ELR (cell line): ENCODE measurements around the gene MTA1.
A peak's percentile ranks its signal among the peaks of the same experiment; 100 is the strongest.

Source experiments
- DNase-seq: peaks from one replicate; pipeline ENCODE4 v3.0.0-alpha.2; 2015; ENCODE audit warnings: low read depth

The MTA1 gene

GRCh38 chr14:105410642-105411016 is 9.0 kb upstream of the MTA1 start:
- DNase-seq = no peak

- peak; percentile 67 for DNase-seq
Measured at GRCh38 chr14:105411017-105411941, 8.3 kb upstream of the MTA1 start.

- DNase-seq = no peak
Measured at GRCh38 chr14:105411985-105412770, 7.4 kb upstream of the MTA1 start.

- DNase-seq = no peak
Measured at GRCh38 chr14:105412771-105413543, 6.7 kb upstream of the MTA1 start.

GRCh38 chr14:105413544-105413886 is 6.1 kb upstream of the MTA1 start:
- no peak for DNase-seq

DNA sequence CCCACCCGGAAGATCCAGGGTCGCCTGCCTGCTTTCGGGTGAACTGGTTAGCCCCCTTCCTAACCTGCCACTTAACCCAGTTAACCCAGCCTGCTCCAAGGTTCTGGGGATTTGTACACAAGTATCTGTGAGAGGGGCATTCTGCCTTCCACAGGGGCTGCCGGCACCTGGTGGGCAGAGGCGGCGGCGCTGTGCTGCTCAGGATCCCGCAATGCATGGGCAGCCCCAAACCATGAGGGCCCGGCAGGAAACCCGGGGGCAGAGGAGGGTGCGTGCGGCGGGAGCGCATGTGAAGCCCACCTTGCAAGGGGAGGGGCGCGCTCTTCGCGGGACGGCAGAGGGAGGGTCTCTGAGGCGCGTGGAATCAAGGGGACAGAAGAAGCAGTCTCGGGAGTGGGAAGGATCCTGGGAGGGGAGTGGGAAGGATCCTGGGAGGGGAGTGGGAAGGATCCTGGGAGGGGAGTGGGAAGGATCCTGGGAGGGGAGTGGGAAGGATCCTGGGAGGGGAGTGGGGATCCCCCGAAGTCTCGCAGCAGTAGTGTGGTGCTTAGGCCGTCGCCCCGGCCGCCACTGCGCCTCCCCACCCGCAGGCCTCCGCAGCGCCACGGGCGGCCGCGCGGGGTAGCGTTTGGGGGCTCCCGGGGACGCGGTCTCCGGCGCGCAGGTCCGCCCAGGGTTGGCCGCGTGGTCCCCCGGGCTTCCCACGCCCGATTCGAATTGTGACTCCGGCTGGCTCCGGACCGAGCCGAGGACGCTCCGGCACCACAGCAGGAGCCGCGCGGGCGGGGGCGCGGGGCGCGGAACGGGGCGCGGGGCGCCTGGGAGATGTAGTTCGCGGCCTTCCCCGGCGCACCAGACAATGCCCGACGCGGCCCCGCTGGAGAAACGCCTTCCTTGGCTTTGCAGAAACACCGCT is 4.9 kb upstream of the MTA1 start:
- DNase-seq = peak; percentile 67

DNA sequence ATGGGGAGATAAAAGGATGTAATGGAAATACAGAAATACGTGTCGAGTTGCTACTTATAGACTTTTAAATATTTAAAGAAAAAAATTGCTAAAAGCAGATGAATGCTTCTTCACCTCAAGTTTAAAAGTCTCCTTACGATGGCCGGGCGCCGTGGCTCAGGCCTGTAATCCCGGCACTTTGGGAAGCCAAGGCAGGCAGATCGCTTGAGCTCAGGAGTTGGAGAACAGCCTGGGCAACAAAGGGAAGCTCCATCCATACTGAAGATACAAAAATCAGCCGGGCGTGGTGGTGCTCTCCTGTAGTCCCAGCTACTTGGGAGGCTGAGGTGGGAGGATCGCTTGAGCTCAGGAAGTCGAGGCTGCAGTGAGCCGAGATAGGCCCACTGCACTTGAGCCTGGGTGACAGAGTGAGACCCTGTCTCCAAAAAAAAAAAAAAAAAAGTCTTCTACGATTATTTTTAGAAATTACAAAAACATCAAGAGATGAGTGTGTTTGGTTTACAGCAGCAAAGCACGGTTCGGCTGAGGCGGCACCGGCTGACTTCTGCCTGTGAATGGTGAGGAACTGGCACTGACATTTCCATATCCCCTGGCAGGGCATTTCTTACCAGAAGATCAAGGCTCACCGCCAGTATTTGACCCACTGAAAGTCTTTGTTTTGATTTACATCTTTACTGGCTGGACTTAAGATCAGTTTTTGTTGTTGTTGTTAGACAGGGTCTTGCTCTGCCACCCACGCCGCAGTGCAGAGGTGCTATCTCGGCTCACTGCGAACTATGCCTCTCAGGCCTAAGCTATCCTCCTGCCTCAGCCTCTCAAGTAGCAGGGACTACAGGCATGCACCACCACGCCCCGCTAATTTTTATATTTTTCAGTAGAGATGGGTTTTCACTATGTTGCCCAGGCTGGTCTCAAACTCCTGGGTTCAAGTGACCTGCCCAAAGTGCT is 3.9 kb upstream of the MTA1 start:
- no peak for DNase-seq

- DNase-seq = no peak
Measured at GRCh38 chr14:105416671-105417070, 3.0 kb upstream of the MTA1 start.

- DNase-seq = no peak
Measured at GRCh38 chr14:105417690-105418121, 1.9 kb upstream of the MTA1 start.

DNA sequence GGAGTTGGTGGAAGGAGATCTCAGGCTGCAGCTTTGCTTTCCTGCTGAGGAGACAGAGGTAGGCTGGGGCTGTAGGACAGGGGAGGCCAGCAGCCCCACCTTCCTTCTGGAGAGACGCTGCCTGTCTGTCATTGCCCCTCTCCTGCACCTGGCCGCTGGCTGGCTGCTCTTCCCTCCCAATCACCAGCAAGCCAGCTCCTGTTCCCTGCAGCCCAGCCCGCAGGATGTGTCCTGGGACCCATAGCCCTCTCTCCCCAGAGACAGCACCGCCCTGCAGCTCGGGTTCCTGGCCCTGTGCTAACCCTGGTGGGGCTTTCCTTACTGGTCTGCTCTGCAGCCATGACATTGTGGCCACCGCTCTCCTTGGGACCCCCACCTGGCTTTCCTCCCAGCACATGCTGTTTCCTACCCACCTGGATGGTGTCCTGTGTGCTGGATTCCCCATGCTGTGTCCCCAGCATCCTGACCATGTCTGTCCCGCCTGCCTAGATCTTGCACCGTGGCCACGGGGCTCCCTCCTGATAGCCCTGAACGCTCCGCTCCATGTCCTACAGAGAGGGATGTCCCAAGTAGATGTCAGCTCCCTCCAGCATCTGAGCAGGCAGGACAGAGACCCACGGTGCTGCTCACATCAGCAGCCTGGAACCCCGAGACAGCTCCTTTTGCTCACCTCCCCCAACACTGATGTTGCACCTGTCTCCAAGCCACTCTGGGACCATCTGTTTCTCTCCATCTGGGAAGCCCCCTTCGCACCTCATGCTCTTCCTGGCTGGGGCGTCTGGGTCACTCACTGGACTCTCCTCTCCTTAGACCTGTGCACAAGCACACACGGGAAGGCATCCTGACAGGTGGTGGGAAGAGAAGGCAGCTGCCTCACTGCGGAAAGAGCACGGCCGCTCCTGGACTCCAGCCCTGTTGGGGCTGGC is 1.1 kb upstream of the MTA1 start:
- DNase-seq = no peak

DNA sequence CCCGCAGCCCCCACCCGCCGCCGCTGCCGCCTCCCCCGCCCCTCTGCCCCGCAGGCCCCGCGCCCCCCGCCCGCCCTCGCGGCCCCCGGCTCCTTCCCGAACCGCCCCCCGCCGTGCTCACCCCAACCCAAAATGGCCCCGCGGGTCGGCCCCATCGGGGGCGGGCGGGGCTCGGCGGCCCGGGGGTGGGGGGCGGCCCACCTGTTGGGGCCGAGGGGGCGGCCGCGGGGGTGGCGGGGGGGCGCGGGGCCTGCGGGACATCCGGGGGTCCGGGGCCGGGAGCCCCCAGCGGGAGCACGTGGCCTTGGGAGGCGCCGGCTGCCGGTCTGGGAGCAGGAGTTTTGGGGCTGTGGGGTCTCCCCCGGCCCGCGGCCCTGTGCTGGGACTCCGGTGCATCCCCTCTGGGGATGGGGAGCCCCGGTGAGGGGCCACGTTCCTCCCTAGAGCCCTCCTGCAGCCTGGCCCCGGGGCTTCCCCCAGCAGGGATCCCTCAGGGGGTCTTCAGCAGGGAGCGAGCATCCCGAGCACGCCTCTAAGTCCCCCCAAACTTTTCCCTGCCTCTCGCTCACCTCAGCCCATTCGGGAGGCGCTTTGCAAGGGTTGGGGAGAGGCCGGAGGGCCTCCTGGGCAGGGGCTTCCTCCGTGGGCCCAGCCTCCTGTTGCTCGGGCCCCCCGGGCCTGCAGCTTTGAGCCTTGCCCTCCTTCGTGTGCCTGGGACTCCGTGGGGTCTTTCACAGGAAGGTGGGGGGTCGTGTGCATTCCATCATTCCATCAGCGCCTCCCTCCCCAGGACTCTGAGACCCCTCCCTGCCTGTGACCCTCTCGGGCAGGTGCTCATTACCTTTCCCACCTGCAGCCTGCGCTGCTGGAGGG is 710 bp downstream of the MTA1 start:
- peak; percentile 19 for DNase-seq

- DNase-seq = no peak
Measured at GRCh38 chr14:105420974-105421674, 1.5 kb downstream of the MTA1 start.

DNA sequence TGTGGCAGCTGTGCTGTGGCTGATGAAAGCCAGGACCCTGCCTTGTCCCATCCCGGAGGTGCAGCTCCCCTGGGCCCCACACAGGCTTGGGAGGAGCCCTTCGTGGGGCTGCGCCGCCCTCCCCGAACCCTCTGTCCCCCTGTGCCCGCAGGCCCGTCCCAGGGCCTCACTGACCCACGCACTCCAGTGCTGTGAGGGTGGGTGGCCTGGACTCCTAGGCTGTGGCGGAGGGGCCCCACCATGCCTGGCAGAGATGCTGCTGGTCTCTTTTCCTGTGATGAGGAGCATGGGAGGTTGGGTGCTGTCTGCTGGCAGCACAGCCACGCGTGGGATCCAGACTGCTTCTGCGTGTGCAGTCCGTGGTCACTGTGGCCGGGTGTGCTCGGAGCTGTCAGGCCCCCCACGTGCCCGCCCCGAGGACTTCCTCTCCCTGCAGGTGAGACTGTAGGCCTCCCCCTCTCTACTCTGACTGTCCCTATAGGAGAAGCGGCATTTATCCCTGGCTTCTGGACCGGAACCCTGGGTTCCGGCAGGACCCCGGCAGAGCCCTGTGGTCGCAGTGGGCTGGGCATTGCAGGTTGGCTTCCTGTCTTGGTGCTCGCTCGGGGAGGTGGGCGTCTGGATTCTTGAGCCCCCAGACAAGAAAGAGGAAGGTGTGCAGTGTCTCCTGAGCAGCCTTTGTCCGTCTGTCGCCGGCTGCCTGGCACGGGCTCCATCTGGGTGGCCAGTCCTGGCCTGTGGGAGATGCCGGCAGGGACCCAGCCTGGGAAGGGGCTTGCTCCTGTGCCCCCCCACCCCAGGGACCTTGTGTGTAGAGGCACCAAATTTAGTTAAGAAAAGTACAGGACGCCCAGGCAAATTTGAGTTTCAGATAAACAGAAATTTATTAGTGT is 2.3 kb downstream of the MTA1 start:
- no peak for DNase-seq

DNA sequence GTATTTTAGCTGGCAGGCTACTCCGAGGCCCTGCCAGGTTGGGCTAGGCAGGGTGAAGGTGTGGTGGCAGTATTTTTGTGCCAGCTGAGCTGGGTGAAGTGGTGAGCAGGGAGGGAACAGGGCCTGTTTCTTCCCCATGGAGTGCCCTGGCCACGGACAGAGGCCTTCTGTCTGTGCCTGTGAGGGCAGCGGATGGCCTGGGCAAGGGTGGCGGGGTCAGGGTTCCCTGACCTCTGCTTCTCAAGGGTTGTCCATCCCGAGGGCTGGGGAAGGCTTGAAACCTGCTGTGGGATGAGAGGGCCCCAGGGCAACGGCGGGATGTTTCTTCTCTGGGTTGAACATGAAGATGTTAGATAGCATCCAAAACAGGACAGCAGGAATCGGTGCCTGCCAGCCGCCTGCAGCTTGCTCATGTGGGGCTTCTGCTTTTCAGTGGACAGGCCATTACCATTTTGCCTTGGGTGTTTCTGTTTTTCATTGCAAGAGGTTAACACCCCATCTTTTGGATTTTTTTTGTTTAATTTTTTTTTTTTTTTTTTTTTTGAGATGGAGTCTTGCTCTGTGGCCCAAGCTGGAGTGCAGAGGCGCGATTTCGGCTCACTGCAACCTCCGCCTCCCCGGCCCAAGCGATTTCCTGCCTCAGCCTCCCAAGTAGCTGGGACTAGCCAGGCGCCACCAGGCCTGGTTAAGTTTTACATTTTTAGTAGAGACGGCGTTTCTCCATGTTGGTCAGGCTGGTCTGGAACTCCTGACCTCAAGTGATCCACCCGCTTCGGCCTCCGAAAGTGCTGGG is 3.3 kb downstream of the MTA1 start:
- DNase-seq = no peak

- no peak for DNase-seq
Measured at GRCh38 chr14:105423488-105424195, 4.0 kb downstream of the MTA1 start.
